ENCODE results near the gene SAP30BP.

- TF ChIP-seq HDGF (IDR thresholded peaks at IDR 0.05; ENCODE audit: borderline replicate concordance) (no peak), BHLHE40 (IDR thresholded peaks at IDR 0.05; ENCODE audit: borderline replicate concordance) (no peak), TARDBP (IDR thresholded peaks at IDR 0.05) (no peak), FOXM1 (IDR thresholded peaks at IDR 0.05; ENCODE audit: borderline replicate concordance) (no peak), ELF4 (IDR thresholded peaks at IDR 0.05) (no peak), SP1 (IDR thresholded peaks at IDR 0.05) (no peak), FOXK2 (IDR thresholded peaks at IDR 0.05) (no peak), FOXA1 (IDR thresholded peaks at IDR 0.05) (no peak), SUZ12 (IDR thresholded peaks at IDR 0.05) (no peak), PKNOX1 (IDR thresholded peaks at IDR 0.05) (no peak), ARNT (IDR thresholded peaks at IDR 0.05) (no peak), ZNF384 (IDR thresholded peaks at IDR 0.05) (no peak), LEF1 (IDR thresholded peaks at IDR 0.05; ENCODE audit: borderline replicate concordance) (no peak), L3MBTL2 (conservative IDR thresholded peaks at IDR 0.05) (no peak)
Observed at GRCh38 chr17:75626496-75627038, 40.6 kb upstream of the SAP30BP start.
